ENCODE measurements around the gene PIP5KL1.

PIP5KL1 gene

DNA sequence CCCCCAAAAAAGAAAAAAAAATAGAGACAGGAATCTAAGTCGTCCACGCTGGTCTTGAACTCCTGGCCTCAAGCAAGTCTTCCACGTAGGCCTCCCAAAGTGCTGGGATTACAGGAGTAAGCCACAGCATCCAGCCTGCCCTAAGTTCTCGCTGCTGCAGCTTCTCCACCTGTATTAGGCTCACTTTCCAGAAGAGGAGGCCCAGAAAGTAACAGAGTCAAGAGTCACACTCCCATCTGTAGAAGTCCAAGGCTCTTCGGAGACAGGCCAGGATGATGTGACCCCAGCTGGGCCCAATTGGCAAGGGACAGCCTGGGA, 48.4 kb upstream of the PIP5KL1 start:
- H3K4me2 ChIP-seq (ENCODE audit: low read length), result peak overlapping the region; percentile 76
- H3K9ac ChIP-seq (ENCODE audit: low read length), result peak overlapping the region; percentile 74
- peak overlapping the region; percentile 0; the same call in 1 of the 2 replicates for H3K27ac ChIP-seq (ENCODE audit: low read length)
- no peaks in the 10 kb centered on the region for H3K27me3 ChIP-seq (ENCODE audit: low read depth, low read length)
- peaks cover 20% of the 10 kb centered on the region; the same call in 1 of the 2 replicates for H4K20me1 ChIP-seq (ENCODE audit: insufficient read depth, low read length)
- H3K79me2 ChIP-seq (ENCODE audit: low read length), result peaks cover 34% of the 10 kb centered on the region
- H3K4me3 ChIP-seq (ENCODE audit: low read length), result peak overlapping the region; percentile 84
- H3K36me3 ChIP-seq (replicated peaks; ENCODE audit: low read depth, low read length), result no peaks in the 10 kb centered on the region
- peaks cover 48% of the 10 kb centered on the region for H3K4me1 ChIP-seq (ENCODE audit: low read length)
- H3K9me3 ChIP-seq (ENCODE audit: insufficient read depth, low read length), result no peaks in the 10 kb centered on the region; the same call in 1 of the 2 replicates
- TF ChIP-seq CTCF (IDR thresholded peaks at IDR 0.05; ENCODE audit: low read depth, low read length) (no peak), EZH2phosphoT487 (IDR thresholded peaks at IDR 0.05; ENCODE audit: low read depth) (no peak)
- no peak overlapping the region for H2AFZ ChIP-seq (ENCODE audit: low read depth, low read length)

- peak overlapping the region; percentile 19; the same call in 1 of the 2 replicates for H3K27ac ChIP-seq (ENCODE audit: low read length)
These were observed 47.5 kb upstream of the PIP5KL1 start for GRCh38 chr9:127977884-127978647.

DNA sequence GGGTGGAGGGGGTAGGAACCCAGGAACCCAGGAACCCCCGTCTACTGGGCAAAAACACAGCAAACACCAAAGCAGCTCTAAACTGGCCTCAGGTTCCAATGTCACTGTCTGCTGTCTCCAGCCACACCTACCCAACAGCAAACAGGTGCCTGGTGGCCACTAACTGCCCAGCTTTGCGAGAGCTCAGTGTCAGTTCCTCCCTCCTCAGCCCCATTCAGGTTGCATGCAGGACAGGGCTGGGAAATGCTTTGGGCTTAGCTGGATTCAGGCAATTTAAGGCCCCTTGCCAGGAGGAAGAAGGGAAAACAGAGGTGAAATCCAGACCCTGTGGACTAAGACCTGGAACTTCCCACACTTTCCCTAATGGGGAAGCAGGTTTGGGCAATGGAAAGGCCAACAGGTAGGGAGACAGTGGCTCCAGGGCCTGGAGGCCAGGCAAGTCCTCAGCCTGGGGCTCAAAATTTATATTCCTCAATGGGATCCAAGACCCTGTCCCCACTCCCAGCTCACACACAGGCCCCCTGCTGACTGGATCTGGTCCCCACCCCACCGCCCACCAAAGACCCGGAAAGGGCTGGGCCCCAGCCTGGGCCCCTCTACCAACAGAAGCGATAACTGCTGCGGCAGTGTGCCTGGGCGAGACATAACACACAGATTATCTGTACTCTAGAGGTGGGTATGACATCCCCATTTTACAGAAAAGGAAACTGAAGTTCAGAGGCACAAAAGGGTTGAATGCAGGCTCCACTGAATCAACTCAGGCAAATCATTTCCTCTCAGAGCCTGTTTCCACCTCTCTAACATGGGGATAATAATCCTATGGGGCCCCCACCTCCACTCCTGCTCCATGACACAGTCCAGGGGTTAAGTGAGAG, 46.7 kb upstream of the PIP5KL1 start:
- peak overlapping the region; percentile 39 for H3K9ac ChIP-seq (ENCODE audit: low read length)
- peak overlapping the region; percentile 19; the same call in 1 of the 2 replicates for H3K27ac ChIP-seq (ENCODE audit: low read length)
- H3K27me3 ChIP-seq (ENCODE audit: low read depth, low read length), result no peaks in the 10 kb centered on the region
- no peaks in the 10 kb centered on the region for H3K36me3 ChIP-seq (replicated peaks; ENCODE audit: low read depth, low read length)
- no peak for TF ChIP-seq EZH2phosphoT487 (IDR thresholded peaks at IDR 0.05; ENCODE audit: low read depth)
- TF ChIP-seq CTCF (IDR thresholded peaks at IDR 0.05; ENCODE audit: low read depth, low read length), result no peak
- no peaks in the 10 kb centered on the region for H3K9me3 ChIP-seq (ENCODE audit: insufficient read depth, low read length)
- H3K4me3 ChIP-seq (ENCODE audit: low read length), result peak overlapping the region; percentile 41
- peaks cover 47% of the 10 kb centered on the region for H3K4me1 ChIP-seq (ENCODE audit: low read length)
- H3K79me2 ChIP-seq (ENCODE audit: low read length), result peaks cover 48% of the 10 kb centered on the region
- H3K4me2 ChIP-seq (ENCODE audit: low read length), result peak overlapping the region; percentile 76
- no peak overlapping the region for H2AFZ ChIP-seq (ENCODE audit: low read depth, low read length)
- H4K20me1 ChIP-seq (ENCODE audit: insufficient read depth, low read length), result peaks cover 20% of the 10 kb centered on the region; the same call in 1 of the 2 replicates

More at GRCh38 chr9:127977884-127978647, 47.5 kb upstream of the PIP5KL1 start:
- Histone ChIP-seq H3K79me2 (ENCODE audit: low read length) (peaks cover 40% of the 10 kb centered on the region), H3K27me3 (ENCODE audit: low read depth, low read length) (no peaks in the 10 kb centered on the region), H3K4me3 (ENCODE audit: low read length) (peak overlapping the region; percentile 41), H3K9me3 (ENCODE audit: insufficient read depth, low read length) (no peaks in the 10 kb centered on the region), H3K9ac (ENCODE audit: low read length) (peak overlapping the region; percentile 39), H2AFZ (ENCODE audit: low read depth, low read length) (no peak overlapping the region), H3K4me1 (ENCODE audit: low read length) (peaks cover 39% of the 10 kb centered on the region), H4K20me1 (ENCODE audit: insufficient read depth, low read length) (peaks cover 20% of the 10 kb centered on the region; the same call in 1 of the 2 replicates), H3K4me2 (ENCODE audit: low read length) (peak overlapping the region; percentile 76), H3K36me3 (replicated peaks; ENCODE audit: low read depth, low read length) (no peaks in the 10 kb centered on the region)
- TF ChIP-seq CTCF (IDR thresholded peaks at IDR 0.05; ENCODE audit: low read depth, low read length) (no peak), EZH2phosphoT487 (IDR thresholded peaks at IDR 0.05; ENCODE audit: low read depth) (no peak)

DNA sequence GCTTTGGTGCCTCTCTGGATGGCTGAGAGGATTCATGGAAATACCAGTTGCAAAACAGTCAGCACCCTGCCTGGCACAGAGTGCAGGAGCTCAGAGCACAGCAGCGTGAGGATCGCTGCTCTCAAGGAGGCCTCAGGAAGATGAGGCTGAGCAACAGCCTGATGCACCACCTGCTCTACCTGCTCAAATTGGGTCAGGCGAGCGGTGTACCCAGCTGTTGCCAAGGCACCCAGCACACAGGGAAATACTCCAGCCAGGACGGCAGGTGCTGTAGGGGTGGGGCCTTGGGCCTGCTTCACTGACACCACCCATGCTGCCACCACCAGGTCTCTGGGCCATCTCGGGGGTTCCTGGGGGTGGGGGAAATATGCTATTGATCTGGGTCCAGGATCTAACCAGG, 45.9 kb upstream of the PIP5KL1 start:
- H3K9me3 ChIP-seq (ENCODE audit: insufficient read depth, low read length), result no peaks in the 10 kb centered on the region
- H3K4me1 ChIP-seq (ENCODE audit: low read length), result peaks cover 50% of the 10 kb centered on the region
- H4K20me1 ChIP-seq (ENCODE audit: insufficient read depth, low read length), result peaks cover 20% of the 10 kb centered on the region; the same call in 1 of the 2 replicates
- no peak overlapping the region for H3K4me3 ChIP-seq (ENCODE audit: low read length)
- no peak overlapping the region for H3K4me2 ChIP-seq (ENCODE audit: low read length)
- no peaks in the 10 kb centered on the region for H3K36me3 ChIP-seq (replicated peaks; ENCODE audit: low read depth, low read length)
- no peaks in the 10 kb centered on the region for H3K27me3 ChIP-seq (ENCODE audit: low read depth, low read length)
- no peak overlapping the region for H3K27ac ChIP-seq (ENCODE audit: low read length)
- TF ChIP-seq CTCF (IDR thresholded peaks at IDR 0.05; ENCODE audit: low read depth, low read length) (no peak), EZH2phosphoT487 (IDR thresholded peaks at IDR 0.05; ENCODE audit: low read depth) (no peak)
- no peak overlapping the region for H3K9ac ChIP-seq (ENCODE audit: low read length)
- no peak overlapping the region for H2AFZ ChIP-seq (ENCODE audit: low read depth, low read length)
- peaks cover 55% of the 10 kb centered on the region for H3K79me2 ChIP-seq (ENCODE audit: low read length)

Data from OCI-LY3 (cell line).